Measurements from ENCODE around the gene AMN. TPM values are rescaled to one million over a fixed set of nuclear protein-coding genes. Genes with fewer than 3 reads are reported as not detected.
"Not testable (repeated sequence)": the region's sequence is repeated elsewhere in the genome, so short reads cannot be mapped to it uniquely, and the experiment has no call there.

AMN gene
- total and polyA plus RNA-seq, 7 donors, result 42.0 to 78.1 (median 43.0) TPM; not detected in 4

- H3K4me3 ChIP-seq, result no peak overlapping the region
- DNase-seq, result no peak
- 87 to 94% methylated on average over 15 of the region's 15 CpGs for WGBS, 2 donors
- H3K36me3 ChIP-seq, result peaks cover 0 to 12% (median 4%) of the 10 kb centered on the region in 4 donors
- no peak for TF ChIP-seq CTCF (IDR thresholded peaks at IDR 0.05)
- no peak for TF ChIP-seq POLR2A (IDR thresholded peaks at IDR 0.05)
- no peak for TF ChIP-seq POLR2AphosphoS5 (IDR thresholded peaks at IDR 0.05)
- TF ChIP-seq EP300 (IDR thresholded peaks at IDR 0.05), result no peak
- H3K4me1 ChIP-seq, result peaks cover 0 to 16% (median 9%) of the 10 kb centered on the region in 4 donors
- no peaks in the 10 kb centered on the region for H3K27me3 ChIP-seq
- intact Hi-C loops (cut with DNase I), result no loop called here
- no peak overlapping the region for H3K27ac ChIP-seq
- H3K9me3 ChIP-seq, result no peaks in the 10 kb centered on the region
Observed at GRCh38 chr14:102891111-102891510, 31.4 kb upstream of the AMN start.

- WGBS, 2 donors, result 69 to 75% methylated on average over 4 of the region's 4 CpGs
- no peaks in the 10 kb centered on the region for H3K27me3 ChIP-seq
- H3K27ac ChIP-seq, result no peak overlapping the region
- no peaks in the 10 kb centered on the region for H3K9me3 ChIP-seq
- peaks cover 0 to 10% (median 4%) of the 10 kb centered on the region in 4 donors for H3K36me3 ChIP-seq
- intact Hi-C loops (cut with DNase I), result no loop called here
- H3K4me1 ChIP-seq, result peaks cover 0 to 16% (median 9%) of the 10 kb centered on the region in 4 donors
- TF ChIP-seq POLR2A (IDR thresholded peaks at IDR 0.05) (no peak), CTCF (IDR thresholded peaks at IDR 0.05) (no peak), POLR2AphosphoS5 (IDR thresholded peaks at IDR 0.05) (no peak), EP300 (IDR thresholded peaks at IDR 0.05) (no peak)
- no peak for DNase-seq
- no peak overlapping the region for H3K4me3 ChIP-seq
Observed at GRCh38 chr14:102891556-102891955, 30.9 kb upstream of the AMN start.

DNA sequence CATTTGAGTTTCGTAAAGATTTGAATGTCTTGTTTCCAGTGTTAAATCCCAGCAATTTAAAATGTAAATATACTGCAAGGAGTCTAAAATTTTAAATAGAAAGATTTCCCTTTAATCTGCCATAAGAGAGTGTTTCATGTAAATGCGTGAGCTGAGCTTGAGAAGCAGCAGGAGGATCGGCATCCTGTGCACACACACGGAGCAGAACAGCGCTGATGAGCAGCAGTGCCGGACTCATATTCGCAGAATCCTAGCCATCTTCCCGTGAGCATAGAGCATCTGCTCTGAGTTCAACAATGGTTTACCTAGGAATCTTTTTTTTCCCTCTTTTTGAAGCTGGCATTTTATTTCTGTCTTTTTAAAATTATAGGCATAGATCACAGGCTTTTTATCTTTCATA lies 29.8 kb upstream of the AMN start:
- peaks cover 0 to 16% (median 9%) of the 10 kb centered on the region in 4 donors for H3K4me1 ChIP-seq

GRCh38 chr14:102893452-102893851 lies 29.0 kb upstream of the AMN start:
- Histone ChIP-seq H3K27me3 (no peaks in the 10 kb centered on the region), H3K4me1 (peaks cover 0 to 16% (median 9%) of the 10 kb centered on the region in 4 donors), H3K36me3 (peaks cover 0 to 18% (median 4%) of the 10 kb centered on the region in 4 donors), H3K27ac (peak overlapping the region in 2 of 4 donors; percentile 50 to 62), H3K4me3 (no peak overlapping the region), H3K9me3 (no peaks in the 10 kb centered on the region)
- DNase-seq, result peak; percentile 94
- WGBS, 2 donors, result 71 to 81% methylated on average over 9 of the region's 9 CpGs
- peak in 2 of 4 donors; percentile 22 to 67 for TF ChIP-seq EP300 (IDR thresholded peaks at IDR 0.05)
- TF ChIP-seq POLR2A (IDR thresholded peaks at IDR 0.05), result no peak
- peak; percentile 41 to 81 (median 74) for TF ChIP-seq POLR2AphosphoS5 (IDR thresholded peaks at IDR 0.05)
- intact Hi-C loops (cut with DNase I), result no loop called here

More for the DNA sequence above, 29.8 kb upstream of the AMN start:
- H3K27ac ChIP-seq, result no peak overlapping the region
- TF ChIP-seq POLR2A (IDR thresholded peaks at IDR 0.05), result no peak
- TF ChIP-seq CTCF (IDR thresholded peaks at IDR 0.05), result no peak
- no peak for TF ChIP-seq EP300 (IDR thresholded peaks at IDR 0.05)
- TF ChIP-seq POLR2AphosphoS5 (IDR thresholded peaks at IDR 0.05), result no peak
- intact Hi-C loops (cut with DNase I), result no loop called here
- 95 to 96% methylated on average over 8 of the region's 8 CpGs for WGBS, 2 donors
- peaks cover 0 to 10% (median 4%) of the 10 kb centered on the region in 4 donors for H3K36me3 ChIP-seq
- H3K27me3 ChIP-seq, result no peaks in the 10 kb centered on the region
- H3K9me3 ChIP-seq, result no peaks in the 10 kb centered on the region
- H3K4me3 ChIP-seq, result no peak overlapping the region
- DNase-seq, result no peak

- intact Hi-C loops (cut with DNase I); H3K4me3 ChIP-seq; DNase-seq; H3K27me3 ChIP-seq; H3K27ac ChIP-seq; H3K9me3 ChIP-seq: not testable (repeated sequence)
- H3K36me3 ChIP-seq, result peaks cover 0 to 22% (median 2%) of the 10 kb centered on the region in 4 donors
- H3K4me1 ChIP-seq, result peaks cover 0 to 16% (median 9%) of the 10 kb centered on the region in 4 donors
Observed at GRCh38 chr14:102896735-102897134, 25.7 kb upstream of the AMN start.
